Natural killer cell (primary cell): ENCODE results near the gene RSPH6A. TPM values are rescaled to one million over a fixed set of nuclear protein-coding genes. Genes with fewer than 3 reads are reported as not detected.
A peak's percentile ranks its signal among the peaks of the same experiment; 100 is the strongest.

Experiments
- ATAC-seq, 3 donors: fragments of 150-1000 bp in 2 of 3; fragments of 200-7000 bp in 1 of 3; cut with Tn5 transposase; 1 replicate in 1 of 3; 2 replicates in 2 of 3; pipeline ENCODE4 v1.10.0; 2021; ENCODE audit warnings: mild to moderate bottlenecking in 2 of 3, moderate library complexity in 2 of 3
- DNase-seq, 2 donors: peaks; one replicate each; pipeline versions ENCODE4 v3.0.0 to v3.0.0-alpha.2; 2013 to 2021; ENCODE audit warnings: mixed read lengths in 1 of 2
- H3K27ac ChIP-seq: one replicate; pipeline ENCODE4 v1.5.1; 2013; ENCODE audit warnings: mild to moderate bottlenecking, low read length
- H3K27me3 ChIP-seq: one replicate; pipeline ENCODE4 v1.6.1; 2013; ENCODE audit warnings: low read length; ENCODE audit not compliant: control insufficient read depth, insufficient read depth
- H3K36me3 ChIP-seq: one replicate; pipeline ENCODE4 v1.6.1; 2013; ENCODE audit warnings: low read length; ENCODE audit not compliant: control insufficient read depth, insufficient read depth
- H3K4me1 ChIP-seq: one replicate; pipeline ENCODE4 v1.6.1; 2013; ENCODE audit warnings: low read length; ENCODE audit not compliant: control insufficient read depth, insufficient read depth
- H3K4me3 ChIP-seq: one replicate; pipeline ENCODE4 v1.5.1; 2013; ENCODE audit warnings: low read length
- H3K9me3 ChIP-seq: one replicate; pipeline ENCODE4 v1.6.1; 2013; ENCODE audit warnings: low read length; ENCODE audit not compliant: control insufficient read depth, insufficient read depth
- H3K27ac Mint-ChIP-seq, 2 donors: one replicate each; pipeline ENCODE4 v1.8.0; 2022; ENCODE audit warnings: mild to moderate bottlenecking in 2 of 2, mixed read lengths in 2 of 2, moderate library complexity in 1 of 2
- H3K27me3 Mint-ChIP-seq, 2 donors: one replicate each; pipeline ENCODE4 v1.8.0; 2022; ENCODE audit warnings: low read depth in 2 of 2, mixed read lengths in 2 of 2
- H3K36me3 Mint-ChIP-seq: one replicate; pipeline ENCODE4 v1.8.0; 2022; ENCODE audit warnings: mixed read lengths
- H3K4me1 Mint-ChIP-seq, 2 donors: one replicate each; pipeline ENCODE4 v1.8.0; 2022; ENCODE audit warnings: mixed read lengths in 2 of 2
- H3K4me3 Mint-ChIP-seq: one replicate; pipeline ENCODE4 v1.8.0; 2022; ENCODE audit warnings: mild to moderate bottlenecking, moderate library complexity, mixed read lengths
- H3K9me3 Mint-ChIP-seq, 2 donors: one replicate each; pipeline ENCODE4 v1.8.0; 2022; ENCODE audit warnings: mixed read lengths in 2 of 2
- CTCF ChIP-seq: fragments of 200-600 bp; IDR thresholded peaks from one replicate; pipeline ENCODE4 v1.8.0; 2022; ENCODE audit warnings: antibody characterized with exemption
- WGBS: methylation state at CpG from one replicate; pipeline ENCODE4 v1.1.7; 2013; ENCODE audit warnings: missing lambda C conversion rate; ENCODE audit not compliant: insufficient coverage; 5-methylcytosine and 5-hydroxymethylcytosine counted together
- intact Hi-C: fragments of 100-400 bp; cut with micrococcal nuclease; formaldehyde crosslinking; loops from one replicate; pipeline ENCODE4 v1.14.2; 2022
- total RNA-seq, 4 donors: library from RNA; stranded (reverse); fragments of 120-200 nt in 1 of 4; gene quantifications; one replicate each; pipeline versions ENCODE4 v1.2.3 to v1.2.4, GENCODE V29; 2013 to 2022

RSPH6A gene
- total RNA-seq, 3 donors from 2014 or later (not counting 1 experiment from before 2014, with no cell fraction given), result 0.18 to 0.63 (median 0.31) TPM

GRCh38 chr19:45773384-45773783 is 41.7 kb downstream of the RSPH6A start:
- H3K36me3 Mint-ChIP-seq, result no peaks in the 10 kb centered on the region
- TF ChIP-seq CTCF, result no peak
- H3K9me3 Mint-ChIP-seq, result no peaks in the 10 kb centered on the region
- Histone ChIP-seq H3K4me3 (no peak overlapping the region), H3K27me3 (peaks cover 2% of the 10 kb centered on the region), H3K9me3 (no peaks in the 10 kb centered on the region), H3K36me3 (no peaks in the 10 kb centered on the region), H3K4me1 (peaks cover 26% of the 10 kb centered on the region), H3K27ac (no peak overlapping the region)
- H3K4me3 Mint-ChIP-seq, result no peak overlapping the region
- no peak overlapping the region for H3K27ac Mint-ChIP-seq
- no peaks in the 10 kb centered on the region for H3K27me3 Mint-ChIP-seq
- ATAC-seq (no peak), DNase-seq (no peak)
- H3K4me1 Mint-ChIP-seq, result peaks cover 6 to 28% of the 10 kb centered on the region in 2 donors
- intact Hi-C loops, result loop anchor here (10.0 kb wide), 2 partner anchors 91 to 241 kb away; partner anchors contain the start of genes FOXA3 and SYMPK
- 17% methylated on average over 2 of the region's 2 CpGs for WGBS

GRCh38 chr19:45772912-45773311 is 42.2 kb downstream of the RSPH6A start:
- H3K27ac Mint-ChIP-seq, result no peak overlapping the region
- no peaks in the 10 kb centered on the region for H3K36me3 ChIP-seq
- H3K4me1 ChIP-seq, result peaks cover 25% of the 10 kb centered on the region
- no peaks in the 10 kb centered on the region for H3K27me3 Mint-ChIP-seq
- peaks cover 5 to 28% of the 10 kb centered on the region in 2 donors for H3K4me1 Mint-ChIP-seq
- no peak overlapping the region for H3K27ac ChIP-seq
- H3K27me3 ChIP-seq, result no peaks in the 10 kb centered on the region
- WGBS, result 96% methylated on average over 3 of the region's 3 CpGs
- H3K4me3 Mint-ChIP-seq, result no peak overlapping the region
- no peak for DNase-seq
- ATAC-seq, result no peak
- no peaks in the 10 kb centered on the region for H3K36me3 Mint-ChIP-seq
- intact Hi-C loops, result loop anchor here (10.0 kb wide), 2 partner anchors 92 to 242 kb away; partner anchors contain the start of genes FOXA3 and SYMPK
- no peaks in the 10 kb centered on the region for H3K9me3 Mint-ChIP-seq
- H3K9me3 ChIP-seq, result no peaks in the 10 kb centered on the region
- no peak overlapping the region for H3K4me3 ChIP-seq
- TF ChIP-seq CTCF, result no peak

GRCh38 chr19:45772130-45772840 is 42.8 kb downstream of the RSPH6A start:
- intact Hi-C loops, result loop anchor here (10.0 kb wide), 2 partner anchors 93 to 243 kb away; partner anchors contain the start of genes FOXA3 and SYMPK
- WGBS, result 67% methylated on average over 14 of the region's 14 CpGs
- H3K4me3 ChIP-seq, result no peak overlapping the region
- H3K27ac Mint-ChIP-seq, result peak overlapping the region; percentile 8 to 75
- H3K4me1 ChIP-seq, result peaks cover 31% of the 10 kb centered on the region
- TF ChIP-seq CTCF, result no peak
- no peaks in the 10 kb centered on the region for H3K27me3 Mint-ChIP-seq
- ATAC-seq, result no peak
- H3K27me3 ChIP-seq, result peaks cover under 1% of the 10 kb centered on the region
- no peaks in the 10 kb centered on the region for H3K36me3 ChIP-seq
- H3K27ac ChIP-seq, result no peak overlapping the region
- peaks cover 5 to 28% of the 10 kb centered on the region in 2 donors for H3K4me1 Mint-ChIP-seq
- H3K9me3 Mint-ChIP-seq, result no peaks in the 10 kb centered on the region
- H3K4me3 Mint-ChIP-seq, result peak overlapping the region; percentile 26
- no peaks in the 10 kb centered on the region for H3K36me3 Mint-ChIP-seq
- no peaks in the 10 kb centered on the region for H3K9me3 ChIP-seq
- no peak for DNase-seq
